ENCODE measurements around the gene SAMD13. TPM values are rescaled to one million over a fixed set of nuclear protein-coding genes. Genes with fewer than 3 reads are reported as not detected.

SAMD13 gene
- total RNA-seq, 2 experiments from 2014 or later = 0.67 to 1.2 TPM

DNA sequence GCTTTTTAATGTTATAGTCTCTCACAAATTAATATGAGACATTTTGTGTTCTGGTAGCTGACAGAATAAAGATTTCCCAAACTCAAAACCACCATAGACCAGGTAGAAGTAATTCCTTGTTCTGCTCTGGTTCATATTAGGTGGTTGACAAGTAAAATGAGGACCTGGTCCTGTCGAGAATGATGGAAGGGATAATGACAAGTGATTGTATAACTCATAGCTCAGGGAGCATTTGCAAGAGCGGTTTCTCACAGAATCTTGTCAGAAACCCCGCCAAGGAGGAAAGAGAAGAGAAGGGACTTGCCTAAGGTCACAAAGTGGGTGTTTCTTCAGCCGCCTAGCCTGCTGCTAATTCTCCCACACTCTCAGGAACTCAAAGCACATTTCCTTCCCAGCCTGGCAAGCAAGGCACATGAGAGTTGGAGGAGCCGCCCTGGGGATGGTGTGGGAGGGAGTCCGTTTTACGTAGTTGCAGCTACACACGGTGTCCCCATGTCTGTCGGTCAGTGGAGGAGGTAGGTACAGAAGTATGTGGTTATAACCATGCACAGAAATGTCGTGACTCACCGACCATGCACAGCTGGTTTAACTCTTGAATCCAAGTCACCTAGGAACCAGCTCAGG, 46.5 kb downstream of the SAMD13 start:
- CTCF ChIA-PET = interaction anchor here (0.5 to 1.2 kb wide), 2 partner anchors 8 to 24 kb away, joined by 3 read pairs; no protein-coding TSS in a partner anchor
- Mint-ChIP-seq H3K36me3 (ENCODE audit: low read depth) (no peaks in the 10 kb centered on the region), H3K4me3 (no peak overlapping the region), H3K27ac (no peak overlapping the region), H3K9me3 (no peaks in the 10 kb centered on the region), H3K4me1 (ENCODE audit: low read depth) (peaks cover 6% of the 10 kb centered on the region), H3K27me3 (peaks cover 2% of the 10 kb centered on the region)
- ATAC-seq = no peak
- DNase-seq = no peak
- intact Hi-C loops (cut with micrococcal nuclease) = no loop called here
- no peak for TF ChIP-seq CTCF (IDR thresholded peaks at IDR 0.05)
- POLR2A ChIA-PET = interaction anchor here (1.1 kb wide), 1 partner anchor 76 kb away, joined by 3 read pairs; no protein-coding TSS in a partner anchor

- peaks cover 6% of the 10 kb centered on the region for H3K4me1 Mint-ChIP-seq (ENCODE audit: low read depth)
- DNase-seq = no peak
- H3K27ac Mint-ChIP-seq = no peak overlapping the region
- no peak overlapping the region for H3K4me3 Mint-ChIP-seq
- intact Hi-C loops (cut with micrococcal nuclease) = no loop called here
- ChIA-PET POLR2A (no interaction called here), CTCF (interaction anchor here (1.2 kb wide), 1 partner anchor 8 kb away, joined by 3 read pairs; no protein-coding TSS in a partner anchor)
- TF ChIP-seq CTCF (IDR thresholded peaks at IDR 0.05) = no peak
- H3K9me3 Mint-ChIP-seq = no peaks in the 10 kb centered on the region
- no peak for ATAC-seq
- peaks cover 2% of the 10 kb centered on the region for H3K27me3 Mint-ChIP-seq
- no peaks in the 10 kb centered on the region for H3K36me3 Mint-ChIP-seq (ENCODE audit: low read depth)
Measured at GRCh38 chr1:84348759-84349158, 47.3 kb downstream of the SAMD13 start.

DNA sequence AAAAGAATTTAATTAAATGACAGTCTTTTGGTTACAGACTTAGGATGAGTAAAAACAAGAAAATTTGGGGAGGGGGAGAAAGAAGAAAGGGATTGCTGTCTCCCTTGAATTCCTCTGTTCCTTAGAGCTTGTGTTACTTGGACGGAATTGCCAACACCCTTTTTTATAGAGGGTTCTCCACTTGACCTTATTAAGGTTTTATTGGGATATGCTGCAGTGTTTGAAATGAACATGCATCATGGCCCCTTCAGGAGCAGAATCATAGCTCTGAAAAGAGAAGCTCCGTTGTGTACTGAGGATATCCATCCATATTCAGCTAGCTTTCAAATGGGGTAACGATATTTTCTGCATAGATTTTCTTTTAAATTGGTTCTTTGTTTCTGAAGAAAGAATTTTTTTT, 48.6 kb downstream of the SAMD13 start:
- Mint-ChIP-seq H3K36me3 (ENCODE audit: low read depth) (no peaks in the 10 kb centered on the region), H3K9me3 (no peaks in the 10 kb centered on the region), H3K27ac (no peak overlapping the region), H3K4me3 (no peak overlapping the region), H3K4me1 (ENCODE audit: low read depth) (peaks cover 6% of the 10 kb centered on the region), H3K27me3 (peaks cover 2% of the 10 kb centered on the region)
- DNase-seq (no peak), ATAC-seq (no peak)
- no peak for TF ChIP-seq CTCF (IDR thresholded peaks at IDR 0.05)
- intact Hi-C loops (cut with micrococcal nuclease) = no loop called here
- CTCF ChIA-PET = no interaction called here
- POLR2A ChIA-PET = no interaction called here

DNA sequence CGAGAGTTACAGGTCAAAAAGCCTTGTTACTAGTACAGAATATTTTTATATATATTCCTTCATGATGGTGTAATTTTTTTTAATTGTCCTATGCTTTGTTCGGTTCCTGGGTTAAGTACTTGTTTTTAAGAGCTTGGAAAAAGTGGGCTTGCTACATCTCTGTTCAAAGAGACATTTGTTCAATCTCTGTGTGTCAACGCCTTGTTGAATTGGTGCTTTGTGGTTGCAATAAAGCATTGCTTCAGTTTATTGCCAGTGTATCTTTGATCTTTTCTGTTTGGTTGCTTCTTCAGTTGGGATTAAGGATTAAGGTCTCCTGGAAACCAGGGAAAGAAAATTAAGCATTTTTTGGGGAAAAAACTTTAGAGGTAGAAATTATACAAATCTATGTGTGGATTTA, 49.0 kb downstream of the SAMD13 start:
- CTCF ChIA-PET = no interaction called here
- no peak for TF ChIP-seq CTCF (IDR thresholded peaks at IDR 0.05)
- ATAC-seq (no peak), DNase-seq (no peak)
- Mint-ChIP-seq H3K27ac (no peak overlapping the region), H3K4me1 (ENCODE audit: low read depth) (peaks cover 6% of the 10 kb centered on the region), H3K4me3 (no peak overlapping the region), H3K9me3 (no peaks in the 10 kb centered on the region), H3K27me3 (peaks cover 2% of the 10 kb centered on the region), H3K36me3 (ENCODE audit: low read depth) (no peaks in the 10 kb centered on the region)
- POLR2A ChIA-PET = no interaction called here
- intact Hi-C loops (cut with micrococcal nuclease) = no loop called here

DNA sequence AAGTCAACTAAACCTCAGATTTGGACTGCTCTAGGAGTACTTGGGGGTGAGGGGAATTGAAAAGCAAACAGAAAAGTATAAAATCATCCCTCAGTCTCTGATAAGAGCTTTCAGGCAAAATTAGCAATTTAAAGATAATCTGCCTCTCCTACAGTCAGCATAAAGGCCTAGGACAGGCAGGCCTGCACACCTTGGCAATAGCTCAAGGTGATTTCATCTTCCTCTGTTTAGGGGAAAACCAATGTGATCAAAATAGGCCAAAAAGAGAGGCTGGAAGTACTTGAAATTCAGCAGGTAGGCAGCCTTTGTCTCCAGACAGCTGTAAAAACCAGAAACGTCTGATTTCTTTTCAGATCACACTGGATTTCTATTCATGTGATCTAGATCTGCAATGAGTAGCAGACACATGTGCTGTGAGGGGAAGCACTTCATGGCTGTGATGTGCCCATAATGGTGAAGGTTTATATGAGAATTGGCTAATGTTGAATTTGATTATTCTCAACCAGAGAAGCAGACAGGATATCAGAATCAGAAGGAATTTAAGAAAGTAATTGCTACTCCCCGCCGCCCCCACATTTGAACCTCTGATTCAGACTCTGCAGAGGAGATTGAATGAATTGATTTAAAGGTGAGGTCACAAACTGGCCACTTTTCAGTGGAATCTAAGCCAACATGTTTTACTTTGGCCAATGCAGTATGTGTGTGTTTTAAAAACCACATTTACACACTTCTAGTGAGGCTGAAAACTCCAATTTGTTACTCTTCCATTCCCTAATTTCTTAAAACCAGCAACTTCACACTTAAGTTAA, 51.0 kb downstream of the SAMD13 start:
- Mint-ChIP-seq H3K27ac (no peak overlapping the region), H3K27me3 (peaks cover 2% of the 10 kb centered on the region), H3K4me1 (ENCODE audit: low read depth) (peaks cover 6% of the 10 kb centered on the region), H3K4me3 (no peak overlapping the region), H3K36me3 (ENCODE audit: low read depth) (no peaks in the 10 kb centered on the region), H3K9me3 (peaks cover 3% of the 10 kb centered on the region)
- DNase-seq (no peak), ATAC-seq (no peak)
- intact Hi-C loops (cut with micrococcal nuclease) = no loop called here
- CTCF ChIA-PET = no interaction called here
- POLR2A ChIA-PET = no interaction called here
- no peak for TF ChIP-seq CTCF (IDR thresholded peaks at IDR 0.05)
